Neuronal stem cell (in vitro differentiated cells): Measurements from ENCODE around the gene DNHD1.

Experiments used
- DNase-seq: peaks from one replicate; pipeline ENCODE4 v3.0.0-alpha.2; 2013; ENCODE audit warnings: low spot score
- H2AFZ ChIP-seq: one replicate; pipeline ENCODE4 v1.6.1; 2013; ENCODE audit warnings: mild to moderate bottlenecking, low read length, inconsistent platforms
- H2AK5ac ChIP-seq: 2 replicates; pipeline ENCODE4 v1.6.1; 2013; ENCODE audit warnings: low read depth, mild to moderate bottlenecking, inconsistent platforms, low read length, moderate library complexity, mixed read lengths
- H2BK120ac ChIP-seq: 2 replicates; pipeline ENCODE4 v1.6.1; 2013; ENCODE audit warnings: low read depth, mild to moderate bottlenecking, inconsistent platforms, low read length, moderate library complexity, mixed read lengths
- H2BK12ac ChIP-seq: one replicate; pipeline ENCODE4 v1.6.1; 2013; ENCODE audit warnings: low read length, inconsistent platforms
- H2BK15ac ChIP-seq: 2 replicates; pipeline ENCODE4 v1.6.1; 2013; ENCODE audit warnings: mild to moderate bottlenecking, low read length, inconsistent platforms, mixed read lengths
- H2BK5ac ChIP-seq: one replicate; pipeline ENCODE4 v1.6.1; 2013; ENCODE audit warnings: inconsistent platforms, mild to moderate bottlenecking, low read length, moderate library complexity
- H3K14ac ChIP-seq: one replicate; pipeline ENCODE4 v1.6.1; 2013; ENCODE audit warnings: low read length, inconsistent platforms
- H3K18ac ChIP-seq: 2 replicates; pipeline ENCODE4 v1.6.1; 2013; ENCODE audit warnings: low read length, inconsistent platforms
- H3K23ac ChIP-seq: 2 replicates; pipeline ENCODE4 v1.6.1; 2013; ENCODE audit warnings: low read depth, mild to moderate bottlenecking, mixed read lengths, low read length, inconsistent platforms; ENCODE audit not compliant: poor library complexity
- H3K27ac ChIP-seq: replicated peaks from 3 replicates; pipeline ENCODE4 v1.5.1; 2013; ENCODE audit warnings: low read length, inconsistent platforms
- H3K27me3 ChIP-seq, 3 experiments: 2 replicates each; pipeline ENCODE4 v1.6.1; 2013; ENCODE audit warnings: low read length in 3 of 3, mild to moderate bottlenecking in 2 of 3, inconsistent platforms in 1 of 3, low read depth in 1 of 3, mixed read lengths in 1 of 3, moderate library complexity in 1 of 3; ENCODE audit not compliant: control insufficient read depth in 3 of 3, insufficient read depth in 3 of 3
- H3K36me3 ChIP-seq, 2 donors: replicated peaks in 1 of 2; 2 replicates each; pipeline ENCODE4 v1.6.1; 2013; ENCODE audit warnings: low read length in 2 of 2; ENCODE audit not compliant: control insufficient read depth in 2 of 2, insufficient read depth in 2 of 2
- H3K4ac ChIP-seq: 2 replicates; pipeline ENCODE4 v1.6.1; 2013; ENCODE audit warnings: inconsistent platforms, mild to moderate bottlenecking, low read length, moderate library complexity
- H3K4me1 ChIP-seq, 2 donors: 1 replicate in 1 of 2; 2 replicates in 1 of 2; pipeline ENCODE4 v1.6.1; 2013; ENCODE audit warnings: low read length in 2 of 2, low read depth in 1 of 2; ENCODE audit not compliant: control insufficient read depth in 2 of 2, insufficient read depth in 1 of 2
- H3K4me2 ChIP-seq: one replicate; pipeline ENCODE4 v1.6.1; 2013; ENCODE audit warnings: mild to moderate bottlenecking, low read length, inconsistent platforms; ENCODE audit not compliant: insufficient read depth, poor library complexity, severe bottlenecking
- H3K4me3 ChIP-seq, 2 donors: 2 replicates each; pipeline ENCODE4 v1.5.1; 2013; ENCODE audit warnings: low read length in 2 of 2, mild to moderate bottlenecking in 2 of 2, inconsistent platforms in 1 of 2, moderate library complexity in 1 of 2
- H3K79me1 ChIP-seq: one replicate; pipeline ENCODE4 v1.6.1; 2013; ENCODE audit warnings: low read depth, mild to moderate bottlenecking, inconsistent platforms, low read length, moderate library complexity
- H3K9ac ChIP-seq: one replicate; pipeline ENCODE4 v1.6.1; 2013; ENCODE audit warnings: mild to moderate bottlenecking, low read depth, low read length, inconsistent platforms; ENCODE audit not compliant: poor library complexity
- H3K9me3 ChIP-seq, 2 donors: replicated peaks in 1 of 2; 2 replicates each; pipeline versions ENCODE3 to v1.6.1; 2013; ENCODE audit warnings: low read length in 2 of 2, mild to moderate bottlenecking in 2 of 2, inconsistent platforms in 1 of 2, low read depth in 1 of 2, mixed read lengths in 1 of 2, moderate library complexity in 1 of 2; ENCODE audit not compliant: control insufficient read depth in 2 of 2, insufficient read depth in 1 of 2
- H4K8ac ChIP-seq: one replicate; pipeline ENCODE4 v1.6.1; 2013; ENCODE audit warnings: low read depth, mild to moderate bottlenecking, inconsistent platforms, low read length, moderate library complexity
- H4K91ac ChIP-seq: one replicate; pipeline ENCODE4 v1.6.1; 2013; ENCODE audit warnings: low read length, low read depth, mild to moderate bottlenecking, inconsistent platforms; ENCODE audit not compliant: poor library complexity
- WGBS, 2 donors: extraction: QIAGEN DNeasy Blood & Tissue Kit; methylation state at CpG; one replicate each; pipeline ENCODE4 v1.1.7; 2013; ENCODE audit warnings: missing lambda C conversion rate in 2 of 2, mixed read lengths in 1 of 2; ENCODE audit not compliant: insufficient read length in 2 of 2, insufficient replicate concordance in 1 of 2; ENCODE audit errors: extremely low coverage in 2 of 2; 5-methylcytosine and 5-hydroxymethylcytosine counted together

Gene DNHD1

GRCh38 chr11:6614446-6614845, 117.4 kb downstream of the DNHD1 start:
- H2BK12ac ChIP-seq: no peak overlapping the region
- H3K27me3 ChIP-seq: no peaks in the 10 kb centered on the region
- H3K79me1 ChIP-seq: peaks cover 6% of the 10 kb centered on the region
- no peak overlapping the region for H4K8ac ChIP-seq
- no peak overlapping the region for H2BK120ac ChIP-seq
- H3K4me1 ChIP-seq: peaks cover 7 to 22% of the 10 kb centered on the region in 2 donors
- H3K4ac ChIP-seq: no peak overlapping the region
- H3K14ac ChIP-seq: no peak overlapping the region
- no peak overlapping the region for H2BK5ac ChIP-seq
- no peak overlapping the region for H3K27ac ChIP-seq
- no peak overlapping the region for H4K91ac ChIP-seq
- H3K18ac ChIP-seq: no peak overlapping the region
- no peak overlapping the region for H3K4me2 ChIP-seq
- H3K9me3 ChIP-seq: no peaks in the 10 kb centered on the region
- no peak overlapping the region for H3K9ac ChIP-seq
- no CpG with 5 or more reads among the region's 2 CpGs for WGBS, 2 donors
- H3K4me3 ChIP-seq: no peak overlapping the region
- H2BK15ac ChIP-seq: no peak overlapping the region
- H2AK5ac ChIP-seq: no peak overlapping the region
- no peak overlapping the region for H2AFZ ChIP-seq
- H3K23ac ChIP-seq: no peak overlapping the region
- peaks cover 22 to 43% of the 10 kb centered on the region in 2 donors for H3K36me3 ChIP-seq
- DNase-seq: no peak

GRCh38 chr11:6615046-6615445, 118.0 kb downstream of the DNHD1 start:
- Histone ChIP-seq H3K27ac (no peak overlapping the region), H3K4me2 (no peak overlapping the region), H3K14ac (no peak overlapping the region), H3K9me3 (no peaks in the 10 kb centered on the region), H3K27me3 (no peaks in the 10 kb centered on the region), H2AFZ (no peak overlapping the region), H3K4ac (no peak overlapping the region), H2BK5ac (no peak overlapping the region), H3K36me3 (peaks cover 16 to 37% of the 10 kb centered on the region in 2 donors), H3K4me1 (peaks cover 7 to 22% of the 10 kb centered on the region in 2 donors), H3K18ac (no peak overlapping the region), H4K8ac (no peak overlapping the region), H3K23ac (no peak overlapping the region), H3K79me1 (peaks cover 6% of the 10 kb centered on the region), H3K4me3 (no peak overlapping the region), H4K91ac (no peak overlapping the region), H2BK12ac (no peak overlapping the region), H2BK15ac (no peak overlapping the region), H3K9ac (no peak overlapping the region), H2BK120ac (no peak overlapping the region), H2AK5ac (no peak overlapping the region)
- DNase-seq: no peak
- no CpG with 5 or more reads among the region's 5 CpGs for WGBS, 2 donors

GRCh38 chr11:6615882-6616585, 119.0 kb downstream of the DNHD1 start:
- H3K18ac ChIP-seq: no peak overlapping the region
- no peak overlapping the region for H3K4ac ChIP-seq
- H3K4me2 ChIP-seq: no peak overlapping the region
- no peak overlapping the region for H3K9ac ChIP-seq
- H2BK15ac ChIP-seq: no peak overlapping the region
- no peak overlapping the region for H4K8ac ChIP-seq
- no peak overlapping the region for H4K91ac ChIP-seq
- H3K36me3 ChIP-seq: peaks cover 6 to 27% of the 10 kb centered on the region in 2 donors
- no peak overlapping the region for H3K27ac ChIP-seq
- no peak overlapping the region for H2AFZ ChIP-seq
- no CpG with 5 or more reads among the region's 9 CpGs for WGBS, 2 donors
- peaks cover 6% of the 10 kb centered on the region for H3K79me1 ChIP-seq
- no peak overlapping the region for H3K4me3 ChIP-seq
- H2BK5ac ChIP-seq: no peak overlapping the region
- no peak overlapping the region for H2BK12ac ChIP-seq
- no peak overlapping the region for H2BK120ac ChIP-seq
- DNase-seq: no peak
- no peak overlapping the region for H3K23ac ChIP-seq
- H3K9me3 ChIP-seq: no peaks in the 10 kb centered on the region
- H3K14ac ChIP-seq: no peak overlapping the region
- H3K27me3 ChIP-seq: no peaks in the 10 kb centered on the region
- H2AK5ac ChIP-seq: no peak overlapping the region
- H3K4me1 ChIP-seq: peaks cover 7 to 20% of the 10 kb centered on the region in 2 donors

GRCh38 chr11:6616596-6617250, 119.6 kb downstream of the DNHD1 start:
- Histone ChIP-seq H3K23ac (no peak overlapping the region), H2AFZ (no peak overlapping the region), H2BK5ac (no peak overlapping the region), H3K9ac (no peak overlapping the region), H2BK15ac (no peak overlapping the region), H4K8ac (no peak overlapping the region), H3K36me3 (peaks cover 3 to 22% of the 10 kb centered on the region in 2 donors), H3K79me1 (peaks cover 4% of the 10 kb centered on the region), H3K9me3 (no peaks in the 10 kb centered on the region), H3K4me2 (no peak overlapping the region), H3K27ac (no peak overlapping the region), H2BK12ac (no peak overlapping the region), H3K4me1 (peaks cover 4 to 15% of the 10 kb centered on the region in 2 donors), H2AK5ac (no peak overlapping the region), H3K27me3 (no peaks in the 10 kb centered on the region), H3K14ac (no peak overlapping the region), H3K4me3 (no peak overlapping the region), H3K4ac (no peak overlapping the region), H4K91ac (no peak overlapping the region), H2BK120ac (no peak overlapping the region), H3K18ac (no peak overlapping the region)
- no peak for DNase-seq
- WGBS, 2 donors: no CpG with 5 or more reads among the region's 14 CpGs
